Measurements from ENCODE around the gene PTP4A2. TPM values are rescaled to one million over a fixed set of nuclear protein-coding genes. Genes with fewer than 3 reads are reported as not detected.

The PTP4A2 gene
- total and polyA plus RNA-seq, 10 of the 15 experiments (the other 5 are each of a cell fraction or from before 2014, with no cell fraction given) = 180 to 909 (median 375) TPM

DNA sequence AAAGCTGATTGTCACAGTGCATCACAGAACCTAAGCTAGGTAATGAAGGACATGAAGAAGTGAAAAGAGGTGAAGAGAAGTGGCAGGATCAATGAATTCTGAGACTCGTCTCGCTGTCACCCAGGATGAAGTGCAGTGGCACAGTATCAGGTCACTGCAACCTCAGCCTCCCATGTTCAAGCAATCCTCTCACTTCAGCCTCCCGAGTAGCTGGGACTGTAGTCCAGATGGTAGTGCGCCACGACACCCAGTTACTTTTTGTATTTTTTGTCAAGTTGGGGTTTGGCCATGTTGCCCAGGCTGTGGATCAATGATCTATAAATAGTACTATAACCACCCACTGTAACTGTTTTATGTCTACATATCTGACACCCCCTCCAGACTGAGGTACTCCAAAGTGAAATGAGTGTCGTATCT, 33.1 kb downstream of the PTP4A2 start:
- peaks cover 13% of the 10 kb centered on the region for H3K4me1 ChIP-seq (ENCODE audit: control insufficient read depth, insufficient read depth, low read length)
- no peaks in the 10 kb centered on the region for H3K27me3 ChIP-seq (replicated peaks in 1 of 2; ENCODE audit: control insufficient read depth in 2 of 2, insufficient read depth in 2 of 2, low read length in 1 of 2)
- ATAC-seq = no peak; the same call in 1 of the 3 replicates
- SMC1A ChIA-PET (ENCODE audit: uncharacterized antibody, unreplicated experiment) = interaction anchor here (0.6 to 4.3 kb wide), 13 partner anchors 9 to 1135 kb away, joined by 3 to 34 read pairs (median 4); no protein-coding TSS in a partner anchor
- CTCF ChIA-PET = interaction anchor here (0.9 to 5.6 kb wide), 5 partner anchors 8 to 59 kb away, joined by 3 to 31 read pairs (median 6); no protein-coding TSS in a partner anchor
- no peak overlapping the region for H3K4me2 ChIP-seq (ENCODE audit: control insufficient read depth, insufficient read depth)
- POLR2A ChIA-PET = interaction anchor here (0.6 to 1.9 kb wide), 8 partner anchors 9 to 161 kb away, joined by 3 to 15 read pairs (median 4); no protein-coding TSS in a partner anchor
- RAD21 ChIA-PET (ENCODE audit: unreplicated experiment) = interaction anchor here (0.6 to 2.0 kb wide), 6 partner anchors 12 to 68 kb away, joined by 3 to 7 read pairs (median 3); no protein-coding TSS in a partner anchor
- H4K20me1 ChIP-seq (ENCODE audit: control insufficient read depth, insufficient read depth) = no peaks in the 10 kb centered on the region
- H3K79me2 ChIP-seq (ENCODE audit: control insufficient read depth, insufficient read depth, low read length) = peaks cover 1% of the 10 kb centered on the region; the same call in 1 of the 2 replicates
- BruUV-seq (replicated peaks) = no TSS peak
- over 99% methylated on average over 6 of the region's 6 CpGs for WGBS (ENCODE audit: insufficient coverage, insufficient replicate concordance, low lambda C conversion rate, missing lambda C conversion rate)
- no peak for DNase-seq (ENCODE audit: low read depth, low spot score)
- intact Hi-C loops (cut with micrococcal nuclease; ENCODE audit: unreplicated experiment) = no loop called here
- H3K4me3 ChIP-seq = no peak overlapping the region
- in situ Hi-C loops (cut with MboI) = no loop called here
- no peak overlapping the region for H2AFZ ChIP-seq (ENCODE audit: control insufficient read depth, low read depth, low read length)
- FAIRE-seq = no peak
- no peak overlapping the region for H3K27ac ChIP-seq (ENCODE audit: control insufficient read depth, insufficient read depth)
- no peak overlapping the region for H3K9ac ChIP-seq (ENCODE audit: control insufficient read depth, insufficient read depth, low read length)
- peaks cover 13 to 19% of the 10 kb centered on the region in 2 experiments for H3K36me3 ChIP-seq (ENCODE audit: control insufficient read depth in 2 of 2, insufficient read depth in 2 of 2, low read length in 1 of 2)
- peaks cover 4% of the 10 kb centered on the region; the same call in 1 of the 3 replicates for H3K9me3 ChIP-seq (replicated peaks; ENCODE audit: control insufficient read depth, insufficient read depth, low read length)
- TF ChIP-seq YBX1 (IDR thresholded peaks at IDR 0.05) (no peak), MTA3 (IDR thresholded peaks at IDR 0.05; ENCODE audit: borderline replicate concordance, low read length) (peak; percentile 45; the same call in 1 of the 2 replicates), POU2F2 (IDR thresholded peaks at IDR 0.05; ENCODE audit: borderline replicate concordance, low read depth, low read length) (peak; percentile 4; the same call in 1 of the 3 replicates), POLR2AphosphoS2 (IDR thresholded peaks at IDR 0.05; ENCODE audit: low read depth, low read length) (peak; percentile 82; the same call in 1 of the 2 replicates), CBFB (IDR thresholded peaks at IDR 0.05; ENCODE audit: low read depth) (no peak), NFYA (IDR thresholded peaks at IDR 0.05; ENCODE audit: borderline replicate concordance, low read depth, low read length) (no peak), POLR2A (IDR thresholded peaks at IDR 0.05; ENCODE audit: low read depth, low read length) (peak; percentile 53; the same call in 1 of the 2 replicates), TCF3 (IDR thresholded peaks at IDR 0.05; ENCODE audit: borderline replicate concordance, insufficient read depth, low read depth, low read length) (no peak), POLR2AphosphoS5 (IDR thresholded peaks at IDR 0.05; ENCODE audit: low read length) (peak; percentile 84), CREM (IDR thresholded peaks at IDR 0.05; ENCODE audit: low read depth) (no peak)
- TF ChIP-seq, protein P1, sequence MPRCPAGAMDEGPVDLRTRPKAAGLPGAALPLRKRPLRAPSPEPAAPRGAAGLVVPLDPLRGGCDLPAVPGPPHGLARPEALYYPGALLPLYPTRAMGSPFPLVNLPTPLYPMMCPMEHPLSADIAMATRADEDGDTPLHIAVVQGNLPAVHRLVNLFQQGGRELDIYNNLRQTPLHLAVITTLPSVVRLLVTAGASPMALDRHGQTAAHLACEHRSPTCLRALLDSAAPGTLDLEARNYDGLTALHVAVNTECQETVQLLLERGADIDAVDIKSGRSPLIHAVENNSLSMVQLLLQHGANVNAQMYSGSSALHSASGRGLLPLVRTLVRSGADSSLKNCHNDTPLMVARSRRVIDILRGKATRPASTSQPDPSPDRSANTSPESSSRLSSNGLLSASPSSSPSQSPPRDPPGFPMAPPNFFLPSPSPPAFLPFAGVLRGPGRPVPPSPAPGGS (IDR thresholded peaks at IDR 0.05; ENCODE audit: borderline replicate concordance, insufficient read depth, low read depth, low read length, poor library complexity, severe bottlenecking) = peak; percentile 31
- TF ChIP-seq, protein P2, sequence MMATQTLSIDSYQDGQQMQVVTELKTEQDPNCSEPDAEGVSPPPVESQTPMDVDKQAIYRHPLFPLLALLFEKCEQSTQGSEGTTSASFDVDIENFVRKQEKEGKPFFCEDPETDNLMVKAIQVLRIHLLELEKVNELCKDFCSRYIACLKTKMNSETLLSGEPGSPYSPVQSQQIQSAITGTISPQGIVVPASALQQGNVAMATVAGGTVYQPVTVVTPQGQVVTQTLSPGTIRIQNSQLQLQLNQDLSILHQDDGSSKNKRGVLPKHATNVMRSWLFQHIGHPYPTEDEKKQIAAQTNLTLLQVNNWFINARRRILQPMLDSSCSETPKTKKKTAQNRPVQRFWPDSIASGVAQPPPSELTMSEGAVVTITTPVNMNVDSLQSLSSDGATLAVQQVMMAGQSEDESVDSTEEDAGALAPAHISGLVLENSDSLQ (IDR thresholded peaks at IDR 0.05) = no peak
- TF ChIP-seq, protein P3, sequence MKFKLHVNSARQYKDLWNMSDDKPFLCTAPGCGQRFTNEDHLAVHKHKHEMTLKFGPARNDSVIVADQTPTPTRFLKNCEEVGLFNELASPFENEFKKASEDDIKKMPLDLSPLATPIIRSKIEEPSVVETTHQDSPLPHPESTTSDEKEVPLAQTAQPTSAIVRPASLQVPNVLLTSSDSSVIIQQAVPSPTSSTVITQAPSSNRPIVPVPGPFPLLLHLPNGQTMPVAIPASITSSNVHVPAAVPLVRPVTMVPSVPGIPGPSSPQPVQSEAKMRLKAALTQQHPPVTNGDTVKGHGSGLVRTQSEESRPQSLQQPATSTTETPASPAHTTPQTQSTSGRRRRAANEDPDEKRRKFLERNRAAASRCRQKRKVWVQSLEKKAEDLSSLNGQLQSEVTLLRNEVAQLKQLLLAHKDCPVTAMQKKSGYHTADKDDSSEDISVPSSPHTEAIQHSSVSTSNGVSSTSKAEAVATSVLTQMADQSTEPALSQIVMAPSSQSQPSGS (IDR thresholded peaks at IDR 0.05; ENCODE audit: low read length) = peak; percentile 9
- TF ChIP-seq, protein P4, sequence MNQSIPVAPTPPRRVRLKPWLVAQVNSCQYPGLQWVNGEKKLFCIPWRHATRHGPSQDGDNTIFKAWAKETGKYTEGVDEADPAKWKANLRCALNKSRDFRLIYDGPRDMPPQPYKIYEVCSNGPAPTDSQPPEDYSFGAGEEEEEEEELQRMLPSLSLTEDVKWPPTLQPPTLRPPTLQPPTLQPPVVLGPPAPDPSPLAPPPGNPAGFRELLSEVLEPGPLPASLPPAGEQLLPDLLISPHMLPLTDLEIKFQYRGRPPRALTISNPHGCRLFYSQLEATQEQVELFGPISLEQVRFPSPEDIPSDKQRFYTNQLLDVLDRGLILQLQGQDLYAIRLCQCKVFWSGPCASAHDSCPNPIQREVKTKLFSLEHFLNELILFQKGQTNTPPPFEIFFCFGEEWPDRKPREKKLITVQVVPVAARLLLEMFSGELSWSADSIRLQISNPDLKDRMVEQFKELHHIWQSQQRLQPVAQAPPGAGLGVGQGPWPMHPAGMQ (IDR thresholded peaks at IDR 0.05; ENCODE audit: borderline replicate concordance) = no peak
- TF ChIP-seq, protein P5, sequence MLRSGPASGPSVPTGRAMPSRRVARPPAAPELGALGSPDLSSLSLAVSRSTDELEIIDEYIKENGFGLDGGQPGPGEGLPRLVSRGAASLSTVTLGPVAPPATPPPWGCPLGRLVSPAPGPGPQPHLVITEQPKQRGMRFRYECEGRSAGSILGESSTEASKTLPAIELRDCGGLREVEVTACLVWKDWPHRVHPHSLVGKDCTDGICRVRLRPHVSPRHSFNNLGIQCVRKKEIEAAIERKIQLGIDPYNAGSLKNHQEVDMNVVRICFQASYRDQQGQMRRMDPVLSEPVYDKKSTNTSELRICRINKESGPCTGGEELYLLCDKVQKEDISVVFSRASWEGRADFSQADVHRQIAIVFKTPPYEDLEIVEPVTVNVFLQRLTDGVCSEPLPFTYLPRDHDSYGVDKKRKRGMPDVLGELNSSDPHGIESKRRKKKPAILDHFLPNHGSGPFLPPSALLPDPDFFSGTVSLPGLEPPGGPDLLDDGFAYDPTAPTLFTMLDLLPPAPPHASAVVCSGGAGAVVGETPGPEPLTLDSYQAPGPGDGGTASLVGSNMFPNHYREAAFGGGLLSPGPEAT (IDR thresholded peaks at IDR 0.05; ENCODE audit: low read depth) = no peak
- TF ChIP-seq, protein P6, sequence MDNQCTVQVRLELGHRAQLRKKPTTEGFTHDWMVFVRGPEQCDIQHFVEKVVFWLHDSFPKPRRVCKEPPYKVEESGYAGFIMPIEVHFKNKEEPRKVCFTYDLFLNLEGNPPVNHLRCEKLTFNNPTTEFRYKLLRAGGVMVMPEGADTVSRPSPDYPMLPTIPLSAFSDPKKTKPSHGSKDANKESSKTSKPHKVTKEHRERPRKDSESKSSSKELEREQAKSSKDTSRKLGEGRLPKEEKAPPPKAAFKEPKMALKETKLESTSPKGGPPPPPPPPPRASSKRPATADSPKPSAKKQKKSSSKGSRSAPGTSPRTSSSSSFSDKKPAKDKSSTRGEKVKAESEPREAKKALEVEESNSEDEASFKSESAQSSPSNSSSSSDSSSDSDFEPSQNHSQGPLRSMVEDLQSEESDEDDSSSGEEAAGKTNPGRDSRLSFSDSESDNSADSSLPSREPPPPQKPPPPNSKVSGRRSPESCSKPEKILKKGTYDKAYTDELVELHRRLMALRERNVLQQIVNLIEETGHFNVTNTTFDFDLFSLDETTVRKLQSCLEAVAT (IDR thresholded peaks at IDR 0.05) = no peak

All from GM12878 (cell line).